Putamen (tissue), 1 donor: ENCODE measurements around the gene RANBP3L.
"Not testable (repeated sequence)": the region's sequence is repeated elsewhere in the genome, so short reads cannot be mapped to it uniquely, and the experiment has no call there.

Experiments
- DNase-seq: peaks from one replicate; pipeline ENCODE4 v3.0.0-alpha.2; 2016; ENCODE audit warnings: low spot score

The RANBP3L gene

GRCh38 chr5:36301858-36302603 is at the start of gene RANBP3L:
Gene RANBP3L (minus strand): TSS chr5:36301902. CDS start chr5:36301416, 486 bp downstream.
- DNase-seq, result peak; percentile 42

GRCh38 chr5:36346896-36347690 is 45.4 kb upstream of the RANBP3L start:
- no peak for DNase-seq

GRCh38 chr5:36344899-36345298 is 43.2 kb upstream of the RANBP3L start:
- DNase-seq, result no peak

GRCh38 chr5:36341720-36342119 is 40.0 kb upstream of the RANBP3L start:
- DNase-seq, result not testable (repeated sequence)

GRCh38 chr5:36337597-36337996 is 35.9 kb upstream of the RANBP3L start:
- no peak for DNase-seq

- DNase-seq, result no peak
Measured at GRCh38 chr5:36334315-36334714, 32.6 kb upstream of the RANBP3L start.

GRCh38 chr5:36332720-36333119 is 31.0 kb upstream of the RANBP3L start:
- DNase-seq, result not testable (repeated sequence)

- DNase-seq, result no peak
Measured at GRCh38 chr5:36325196-36325595, 23.5 kb upstream of the RANBP3L start.

- DNase-seq, result no peak
Measured at GRCh38 chr5:36323926-36324781, 22.5 kb upstream of the RANBP3L start.

GRCh38 chr5:36312953-36313672 is 11.4 kb upstream of the RANBP3L start:
- DNase-seq, result no peak

- DNase-seq, result no peak
Measured at GRCh38 chr5:36311956-36312355, 10.3 kb upstream of the RANBP3L start.

- no peak for DNase-seq
Measured at GRCh38 chr5:36310138-36310537, 8.4 kb upstream of the RANBP3L start.

- DNase-seq, result peak; percentile 53
Measured at GRCh38 chr5:36305571-36306326, 4.0 kb upstream of the RANBP3L start.

GRCh38 chr5:36304095-36304805 is 2.5 kb upstream of the RANBP3L start:
- no peak for DNase-seq

- DNase-seq, result no peak
Measured at GRCh38 chr5:36300927-36301540, 668 bp downstream of the RANBP3L start.

GRCh38 chr5:36300191-36300926 is 1.3 kb downstream of the RANBP3L start:
- DNase-seq, result no peak

- no peak for DNase-seq
Measured at GRCh38 chr5:36298552-36298951, 3.1 kb downstream of the RANBP3L start.

- no peak for DNase-seq
Measured at GRCh38 chr5:36297653-36298052, 4.0 kb downstream of the RANBP3L start.
